Vagina (tissue), 2 donors: ENCODE measurements around the gene TMTC2. TPM values are rescaled to one million over a fixed set of nuclear protein-coding genes. Genes with fewer than 3 reads are reported as not detected.

ENCODE experiments used
- DNase-seq, 2 donors: peaks; one replicate each; pipeline ENCODE4 v3.0.0-alpha.2; 2017; ENCODE audit errors: extremely low spot score in 2 of 2
- H3K27ac ChIP-seq: fragments of 200-600 bp; sonication (generic); one replicate; pipeline ENCODE4 v1.5.1; 2019
- H3K27me3 ChIP-seq: fragments of 200-600 bp; sonication (generic); one replicate; pipeline ENCODE4 v1.5.1; 2019
- H3K36me3 ChIP-seq, 2 donors: fragments of 200-600 bp; sonication (generic); one replicate each; pipeline ENCODE4 v1.5.1; 2017 to 2019
- H3K4me1 ChIP-seq: fragments of 200-600 bp; sonication (generic); one replicate; pipeline ENCODE4 v1.5.1; 2019
- H3K4me3 ChIP-seq, 2 donors: fragments of 200-600 bp; sonication (generic); 1 replicate in 1 of 2; 2 replicates in 1 of 2; pipeline ENCODE4 v1.5.1; 2016 to 2019
- H3K9me3 ChIP-seq: fragments of 200-600 bp; sonication (generic); one replicate; pipeline ENCODE4 v1.5.1; 2019
- CTCF ChIP-seq, 3 experiments: fragments of 450-650 bp in 2 of 3; fragments of 200-600 bp in 1 of 3; sonication (generic) in 1 of 3; IDR thresholded peaks; one replicate each; pipeline ENCODE4 v1.5.1; 2017 to 2019; ENCODE audit warnings: antibody characterized with exemption in 3 of 3, mild to moderate bottlenecking in 2 of 3, moderate library complexity in 2 of 3
- POLR2A ChIP-seq, 2 donors: fragments of 450-650 bp; IDR thresholded peaks; one replicate each; pipeline ENCODE4 v1.6.1; 2017; ENCODE audit warnings: antibody characterized with exemption in 2 of 2, mild to moderate bottlenecking in 2 of 2, moderate library complexity in 2 of 2
- POLR2AphosphoS5 ChIP-seq, 2 donors: sonication (generic); formaldehyde crosslinking; IDR thresholded peaks; one replicate each; pipeline ENCODE4 v1.9.0; 2017; ENCODE audit warnings: antibody characterized with exemption in 2 of 2, mild to moderate bottlenecking in 2 of 2, low read depth in 1 of 2; ENCODE audit not compliant: insufficient read depth in 1 of 2
- intact Hi-C: fragments of 100-400 bp; cut with DNase I; formaldehyde crosslinking; loops from one replicate; pipeline ENCODE4 v1.15.1; 2023
- total RNA-seq: library from RNA; depleted of rRNA; stranded (reverse); fragments of >200 nt; gene quantifications from one replicate; pipeline ENCODE4 v1.2.3, GENCODE V29; 2016

Gene TMTC2
- total RNA-seq, 1 donor from 2014 or later = 15.5 TPM

DNA sequence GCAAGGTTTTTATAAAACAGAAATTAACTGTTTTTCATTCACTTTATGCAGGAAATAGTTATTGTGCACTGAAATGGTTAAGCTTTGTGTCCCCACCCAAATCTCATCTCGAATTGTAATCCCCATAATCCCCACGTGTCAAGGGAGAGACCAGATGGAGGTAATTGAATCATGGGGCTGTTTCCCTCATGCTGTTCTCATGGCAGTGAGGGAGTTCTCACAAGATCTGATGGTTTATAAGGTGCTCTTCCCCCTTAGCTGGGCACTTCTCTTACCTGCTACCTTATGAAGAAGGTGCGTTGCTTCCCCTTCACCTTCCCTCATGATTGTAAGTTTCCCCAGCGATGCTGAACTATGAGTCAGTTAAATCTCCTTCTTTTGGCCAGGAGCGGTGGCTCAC, 123.9 kb downstream of the TMTC2 start:
- intact Hi-C loops = no loop called here
- H3K27ac ChIP-seq = no peak overlapping the region
- no peak for DNase-seq
- no peaks in the 10 kb centered on the region for H3K4me1 ChIP-seq
- H3K27me3 ChIP-seq = no peaks in the 10 kb centered on the region
- H3K36me3 ChIP-seq = no peaks in the 10 kb centered on the region
- TF ChIP-seq CTCF (IDR thresholded peaks at IDR 0.05) (no peak), POLR2A (IDR thresholded peaks at IDR 0.05) (no peak), POLR2AphosphoS5 (IDR thresholded peaks at IDR 0.05; ENCODE audit: insufficient read depth in 1 of 2, low read depth in 1 of 2) (no peak)
- no peak overlapping the region for H3K4me3 ChIP-seq
- no peaks in the 10 kb centered on the region for H3K9me3 ChIP-seq

DNA sequence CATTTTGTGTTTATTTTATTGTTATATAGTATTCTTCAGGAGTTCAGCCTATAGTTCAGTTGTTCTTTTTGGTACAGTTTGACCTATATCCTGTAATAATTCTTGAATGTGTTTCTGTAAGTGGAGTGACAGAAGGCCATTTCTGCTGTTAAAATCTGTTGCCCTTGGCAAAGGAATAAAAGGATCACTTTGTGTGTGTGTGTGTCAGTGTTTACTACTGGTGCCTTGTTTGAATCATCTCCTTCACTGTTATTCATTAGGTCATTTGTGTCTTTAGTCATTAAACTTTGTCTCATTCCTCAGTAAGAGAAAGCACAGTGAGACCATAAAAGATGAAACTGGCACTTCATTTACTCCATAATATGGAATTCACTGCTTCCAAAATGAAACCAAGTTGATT, 130.7 kb downstream of the TMTC2 start:
- intact Hi-C loops = no loop called here
- Histone ChIP-seq H3K27me3 (no peaks in the 10 kb centered on the region), H3K4me1 (no peaks in the 10 kb centered on the region), H3K9me3 (no peaks in the 10 kb centered on the region), H3K27ac (no peak overlapping the region), H3K4me3 (no peak overlapping the region), H3K36me3 (no peaks in the 10 kb centered on the region)
- no peak for TF ChIP-seq POLR2A (IDR thresholded peaks at IDR 0.05)
- no peak for TF ChIP-seq POLR2AphosphoS5 (IDR thresholded peaks at IDR 0.05; ENCODE audit: insufficient read depth in 1 of 2, low read depth in 1 of 2)
- no peak for TF ChIP-seq CTCF (IDR thresholded peaks at IDR 0.05)
- no peak for DNase-seq

DNA sequence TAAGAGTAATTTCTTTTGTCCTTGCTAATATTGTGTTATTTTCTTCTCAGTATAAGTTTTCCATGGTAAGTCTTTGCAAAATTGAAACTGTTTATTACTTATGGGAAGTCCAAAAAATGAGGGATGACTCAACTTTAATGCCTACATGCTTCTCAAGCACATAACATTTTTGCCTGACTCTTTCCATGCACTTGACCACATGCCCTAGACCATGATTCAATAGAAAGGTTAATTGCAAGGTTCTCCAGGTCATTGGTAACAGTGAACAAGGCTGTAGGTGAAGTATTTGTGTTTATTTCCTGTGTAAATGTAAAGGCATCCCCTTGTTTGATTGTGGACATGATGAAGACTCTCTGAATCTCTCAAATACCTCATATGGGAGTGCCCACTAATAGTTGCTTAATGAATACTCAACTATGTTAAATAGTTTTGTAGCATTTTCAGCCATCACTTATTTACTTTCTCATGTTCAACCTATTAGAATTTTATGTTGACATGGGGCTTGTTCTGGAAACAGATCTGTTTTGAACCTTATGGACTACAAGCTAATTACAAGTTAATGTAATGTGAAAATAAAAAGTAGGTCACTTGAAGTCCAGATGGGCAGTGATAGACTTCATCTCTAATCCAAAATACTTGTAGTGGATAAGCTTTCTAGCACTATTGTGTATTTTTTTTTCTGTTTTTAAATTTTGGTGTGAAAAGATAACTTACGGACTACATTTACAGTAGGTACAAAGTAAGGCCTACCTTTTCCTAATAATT, 131.7 kb downstream of the TMTC2 start:
- H3K4me1 ChIP-seq = no peaks in the 10 kb centered on the region
- intact Hi-C loops = no loop called here
- H3K27ac ChIP-seq = no peak overlapping the region
- TF ChIP-seq CTCF (IDR thresholded peaks at IDR 0.05) (no peak), POLR2A (IDR thresholded peaks at IDR 0.05) (no peak), POLR2AphosphoS5 (IDR thresholded peaks at IDR 0.05; ENCODE audit: insufficient read depth in 1 of 2, low read depth in 1 of 2) (no peak)
- H3K27me3 ChIP-seq = no peaks in the 10 kb centered on the region
- no peaks in the 10 kb centered on the region for H3K9me3 ChIP-seq
- H3K36me3 ChIP-seq = no peaks in the 10 kb centered on the region
- DNase-seq = no peak
- H3K4me3 ChIP-seq = no peak overlapping the region

- H3K27me3 ChIP-seq = no peaks in the 10 kb centered on the region
- no peak overlapping the region for H3K27ac ChIP-seq
- no peaks in the 10 kb centered on the region for H3K36me3 ChIP-seq
- no peaks in the 10 kb centered on the region for H3K9me3 ChIP-seq
- intact Hi-C loops = loop anchor here (5.0 kb wide), 1 partner anchor 126 kb away; no protein-coding TSS in a partner anchor
- no peak overlapping the region for H3K4me3 ChIP-seq
- no peaks in the 10 kb centered on the region for H3K4me1 ChIP-seq
- no peak for DNase-seq
- TF ChIP-seq POLR2A (IDR thresholded peaks at IDR 0.05) (no peak), POLR2AphosphoS5 (IDR thresholded peaks at IDR 0.05; ENCODE audit: insufficient read depth in 1 of 2, low read depth in 1 of 2) (no peak), CTCF (IDR thresholded peaks at IDR 0.05) (no peak)
These were observed 139.8 kb downstream of the TMTC2 start for GRCh38 chr12:82826505-82826904.

GRCh38 chr12:82832096-82832495, 145.4 kb downstream of the TMTC2 start:
- Histone ChIP-seq H3K4me3 (no peak overlapping the region), H3K9me3 (no peaks in the 10 kb centered on the region), H3K27ac (no peak overlapping the region), H3K4me1 (peaks cover 12% of the 10 kb centered on the region), H3K36me3 (no peaks in the 10 kb centered on the region), H3K27me3 (no peaks in the 10 kb centered on the region)
- DNase-seq = no peak
- TF ChIP-seq CTCF (IDR thresholded peaks at IDR 0.05) = no peak
- TF ChIP-seq POLR2AphosphoS5 (IDR thresholded peaks at IDR 0.05; ENCODE audit: insufficient read depth in 1 of 2, low read depth in 1 of 2) = no peak
- no peak for TF ChIP-seq POLR2A (IDR thresholded peaks at IDR 0.05)
- intact Hi-C loops = no loop called here
